HepG2 (cell line): Measurements from ENCODE around the gene ACER3. TPM values are rescaled to one million over a fixed set of nuclear protein-coding genes. Genes with fewer than 3 reads are reported as not detected.

Experiments
- ATAC-seq: fragments of 200-7000 bp; cut with Tn5 transposase; 3 replicates; pipeline ENCODE4 v1.9.1; 2020; ENCODE audit warnings: mild to moderate bottlenecking, moderate library complexity
- BruUV-seq: library from RNA; stranded (reverse); fragments of 400-500 nt; replicated peaks from 2 replicates; lab custom pipeline; 2021; lab: Mats Ljungman, UMichigan
- CTCF ChIA-PET: fragments of 300-600 bp; formaldehyde crosslinking; extraction: SDS; loops from one replicate; lab custom pipeline; 2021; ENCODE audit warnings: low total read pairs, inconsistent platforms, low intra/inter-chr PET ratio; lab: Yijun Ruan, JAX
- POLR2A ChIA-PET: fragments of 350-600 bp; sonication (Branson Sonifier 250); formaldehyde crosslinking; loops from one replicate; lab custom pipeline; 2020; ENCODE audit warnings: antibody characterized with exemption, inconsistent platforms; lab: Yijun Ruan, JAX
- DNase-seq: peaks from one replicate; pipeline ENCODE4 v3.0.0-alpha.2; 2015; ENCODE audit warnings: low spot score
- FAIRE-seq: peaks from 3 replicates; lab custom pipeline; 2011; peaks lifted over from hg19 to GRCh38; lab: Jason Lieb, UNC
- H2AFZ ChIP-seq: one replicate; pipeline ENCODE4 v1.6.1; 2011; ENCODE audit warnings: low read length, inconsistent platforms
- H3K27ac ChIP-seq: fragments of 300-600 bp; 3 replicates; pipeline ENCODE4 v1.8.0; 2011; ENCODE audit warnings: mixed run types, mild to moderate bottlenecking, mixed read lengths, low read length, inconsistent platforms; ENCODE audit not compliant: insufficient read depth; ENCODE audit errors: extremely low read length
- H3K27me3 ChIP-seq, 2 experiments: fragments of 200-600 bp in 1 of 2; 2 replicates in 1 of 2; 3 replicates in 1 of 2; pipeline versions ENCODE4 v1.6.0 to v1.8.0; 2011; ENCODE audit warnings: low read length in 2 of 2, mild to moderate bottlenecking in 2 of 2, moderate library complexity in 2 of 2, inconsistent platforms in 1 of 2; ENCODE audit not compliant: insufficient read depth in 2 of 2, control insufficient read depth in 1 of 2
- H3K36me3 ChIP-seq, 2 experiments: fragments of 200-600 bp in 1 of 2; replicated peaks in 1 of 2; 2 replicates in 1 of 2; 3 replicates in 1 of 2; pipeline versions ENCODE4 v1.5.1 to v1.8.0; 2011; ENCODE audit warnings: low read length in 2 of 2, inconsistent platforms in 1 of 2; ENCODE audit not compliant: insufficient read depth in 2 of 2, control insufficient read depth in 1 of 2
- H3K4me1 ChIP-seq: 2 replicates; pipeline ENCODE4 v1.5.1; 2012; ENCODE audit warnings: low read length, inconsistent platforms; ENCODE audit not compliant: insufficient read depth
- H3K4me2 ChIP-seq: 2 replicates; pipeline ENCODE4 v1.6.0; 2011; ENCODE audit warnings: low read depth, low read length, inconsistent platforms
- H3K4me3 ChIP-seq, 3 experiments: fragments of 200-600 bp in 1 of 3; sonication (generic), shearing (Covaris generic) in 1 of 3; replicated peaks in 1 of 3; 2 replicates each; pipeline ENCODE4 v1.5.1; 2011 to 2016; ENCODE audit warnings: low read length in 3 of 3, inconsistent platforms in 2 of 3, low read depth in 2 of 3, mild to moderate bottlenecking in 2 of 3, control low read depth in 1 of 3, mixed read lengths in 1 of 3; ENCODE audit not compliant: insufficient read depth in 1 of 3
- H3K79me2 ChIP-seq: one replicate; pipeline ENCODE4 v1.6.1; 2011; ENCODE audit warnings: low read length, inconsistent platforms; ENCODE audit not compliant: insufficient read depth
- H3K9ac ChIP-seq: 2 replicates; pipeline ENCODE4 v1.6.0; 2011; ENCODE audit warnings: mild to moderate bottlenecking, low read depth, low read length, inconsistent platforms; ENCODE audit not compliant: insufficient read depth
- H3K9me3 ChIP-seq: 2 replicates; pipeline ENCODE4 v1.5.1; 2012; ENCODE audit warnings: mild to moderate bottlenecking, low read length
- H4K20me1 ChIP-seq: 2 replicates; pipeline ENCODE4 v1.6.0; 2011; ENCODE audit warnings: inconsistent platforms, mild to moderate bottlenecking, low read length, moderate library complexity; ENCODE audit not compliant: insufficient read depth
- FOXO1 ChIP-seq: sonication (generic); formaldehyde crosslinking; IDR thresholded peaks from 2 replicates; pipeline ENCODE4 v1.4.0; 2020; ENCODE audit warnings: missing genetic modification reagents
- HNF4A ChIP-seq: sonication (generic); formaldehyde crosslinking; IDR thresholded peaks from 2 replicates; pipeline ENCODE4 v1.4.0; 2020; ENCODE audit warnings: missing genetic modification reagents
- MEIS1 ChIP-seq: sonication (generic); formaldehyde crosslinking; IDR thresholded peaks from 2 replicates; pipeline ENCODE4 v1.9.0; 2021; ENCODE audit warnings: mild to moderate bottlenecking, missing genetic modification reagents, moderate library complexity, borderline replicate concordance
- NONO ChIP-seq, 2 experiments: fragments of 450-650 bp in 1 of 2; sonication (generic) in 1 of 2; formaldehyde crosslinking in 1 of 2; IDR thresholded peaks in 1 of 2; conservative IDR thresholded peaks in 1 of 2; 2 replicates each; pipeline versions ENCODE4 v1.6.1 to v1.8.0; 2017 to 2022; ENCODE audit warnings: mild to moderate bottlenecking in 1 of 2, missing genetic modification reagents in 1 of 2, moderate library complexity in 1 of 2
- SOX6 ChIP-seq, 2 experiments: fragments of 450-650 bp in 1 of 2; sonication (generic) in 1 of 2; formaldehyde crosslinking in 1 of 2; IDR thresholded peaks; 2 replicates each; pipeline versions ENCODE4 v1.4.0 to v1.6.1; 2017 to 2020; ENCODE audit warnings: antibody characterized with exemption in 1 of 2, mild to moderate bottlenecking in 1 of 2, missing genetic modification reagents in 1 of 2
- SRSF1 ChIP-seq: fragments of 200-400 bp; formaldehyde crosslinking; optimal IDR thresholded peaks from 2 replicates; pipeline ENCODE3; 2017; ENCODE audit warnings: mild to moderate bottlenecking, low read depth, low read length, moderate library complexity
- ZMYM2 ChIP-seq: sonication (generic); formaldehyde crosslinking; IDR thresholded peaks from 2 replicates; pipeline ENCODE4 v1.8.0; 2022; ENCODE audit warnings: mild to moderate bottlenecking, missing genetic modification reagents
- ZNF839 ChIP-seq: sonication (generic); formaldehyde crosslinking; IDR thresholded peaks from 2 replicates; pipeline ENCODE4 v1.4.0; 2020; ENCODE audit warnings: missing genetic modification reagents, mild to moderate bottlenecking, borderline replicate concordance
- WGBS: methylation state at CpG from one replicate; pipeline ENCODE4 v1.1.6; 2017; ENCODE audit warnings: low lambda C conversion rate; 5-methylcytosine and 5-hydroxymethylcytosine counted together
- in situ Hi-C: cut with HindIII; loops from 2 replicates; pipeline ENCODE4 v1.10.0; 2017; ENCODE audit warnings: low pct_unique_long_range_greater_than_20kb; ENCODE audit not compliant: extremely low pct_ligation_motif_present
- intact Hi-C: fragments of 100-400 bp; cut with micrococcal nuclease; formaldehyde crosslinking; loops from one replicate; pipeline ENCODE4 v1.10.0; 2022; ENCODE audit not compliant: unreplicated experiment
- polyA plus RNA-seq, 8 experiments: library from polyadenylated mRNA; depleted of rRNA in 3 of 8; stranded (reverse) in 7 of 8; unstranded in 1 of 8; fragments of >200 nt; fragmentation: Illumina TruSeq in 4 of 8; extraction: Trizol in 4 of 8; gene quantifications; 2 replicates each; pipeline versions ENCODE4 v1.2.1 to v1.2.3, GENCODE V29; 2011 to 2016; ENCODE audit warnings: low read depth in 4 of 8, missing spikeins in 1 of 8, mixed read lengths in 1 of 8; ENCODE audit not compliant: insufficient read depth in 1 of 8
- total RNA-seq, 5 experiments: library from RNA; depleted of rRNA; stranded (reverse); fragments of >200 nt; fragmentation: Illumina TruSeq; extraction: Trizol; gene quantifications; 2 replicates each; pipeline ENCODE4 v1.2.3, GENCODE V29; 2016; ENCODE audit warnings: low read depth in 1 of 5
- TF ChIP-seq, protein P1 (sequence below): sonication (generic); formaldehyde crosslinking; IDR thresholded peaks from 2 replicates; pipeline ENCODE4 v1.5.0; 2020; ENCODE audit warnings: mild to moderate bottlenecking, missing genetic modification reagents, borderline replicate concordance
- TF ChIP-seq, protein P2 (sequence below): IDR thresholded peaks from 2 replicates; pipeline ENCODE4 v1.6.1; 2012; ENCODE audit warnings: low read depth, low read length, improper control_type of control experiment

Gene ACER3
- total and polyA plus RNA-seq, 2 of the 13 experiments (the other 11 are each of a cell fraction or from before 2014, with no cell fraction given): 6.0 to 9.8 TPM

DNA sequence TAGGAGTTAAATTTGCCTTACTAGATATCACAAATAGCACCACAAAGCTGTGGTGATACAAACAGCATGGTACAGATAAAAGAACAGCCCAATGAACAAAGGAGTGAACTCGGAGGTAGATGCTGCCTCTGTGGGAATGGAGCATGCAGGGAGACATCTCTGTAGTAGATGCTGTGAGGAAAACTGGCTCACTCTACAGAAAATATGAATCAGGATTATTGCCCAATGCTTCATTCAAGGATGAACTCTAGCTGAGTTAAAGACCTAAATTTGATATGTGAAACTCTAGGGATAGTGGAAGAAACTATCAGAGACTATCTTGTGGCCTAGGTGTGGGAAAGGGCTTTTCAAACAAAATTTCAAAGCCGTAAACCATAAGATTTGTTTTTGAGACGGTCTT lies 190.8 kb downstream of the ACER3 start (continued):
- TF ChIP-seq HNF4A (CRISPR knock-in tag): no peak
- TF ChIP-seq ZNF839: no peak

DNA sequence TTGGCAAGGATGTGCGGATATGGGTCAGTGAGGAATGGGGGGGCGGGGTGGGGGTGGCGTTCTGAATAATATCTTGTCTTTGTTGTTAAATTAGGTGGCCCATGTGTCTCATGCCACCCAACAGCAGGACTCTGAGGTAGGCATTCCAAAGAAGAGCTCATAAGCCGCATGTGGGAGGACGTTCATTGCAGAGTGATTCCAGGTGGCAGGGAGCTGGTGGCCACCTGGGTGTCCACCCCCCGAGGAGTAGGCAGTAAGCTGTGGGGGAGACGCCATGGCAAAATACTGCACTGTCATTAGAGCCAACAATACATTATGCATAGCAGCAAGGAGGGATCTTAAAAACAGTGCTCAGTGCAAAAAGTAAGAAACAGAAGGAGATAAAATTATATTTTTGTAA lies 191.8 kb downstream of the ACER3 start:
- no peak overlapping the region for H3K4me3 ChIP-seq
- no peaks in the 10 kb centered on the region for H3K36me3 ChIP-seq
- H3K4me2 ChIP-seq: no peak overlapping the region
- FAIRE-seq (no peak), DNase-seq (no peak), ATAC-seq (no peak)
- H3K4me1 ChIP-seq: peaks cover 10% of the 10 kb centered on the region
- H3K79me2 ChIP-seq: no peaks in the 10 kb centered on the region
- no peak overlapping the region for H3K27ac ChIP-seq
- no peak overlapping the region for H2AFZ ChIP-seq
- TF ChIP-seq FOXO1 (no peak), MEIS1 (CRISPR knock-in tag) (no peak), SRSF1 (no peak), NONO (IDR thresholded peaks at IDR 0.05) (no peak), NONO (CRISPR knock-in tag; conservative IDR thresholded peaks at IDR 0.05) (no peak), SOX6 (IDR thresholded peaks at IDR 0.05) (no peak), SOX6 (CRISPR knock-in tag; IDR thresholded peaks at IDR 0.05) (no peak), ZMYM2 (no peak)
- TF ChIP-seq, protein P1, sequence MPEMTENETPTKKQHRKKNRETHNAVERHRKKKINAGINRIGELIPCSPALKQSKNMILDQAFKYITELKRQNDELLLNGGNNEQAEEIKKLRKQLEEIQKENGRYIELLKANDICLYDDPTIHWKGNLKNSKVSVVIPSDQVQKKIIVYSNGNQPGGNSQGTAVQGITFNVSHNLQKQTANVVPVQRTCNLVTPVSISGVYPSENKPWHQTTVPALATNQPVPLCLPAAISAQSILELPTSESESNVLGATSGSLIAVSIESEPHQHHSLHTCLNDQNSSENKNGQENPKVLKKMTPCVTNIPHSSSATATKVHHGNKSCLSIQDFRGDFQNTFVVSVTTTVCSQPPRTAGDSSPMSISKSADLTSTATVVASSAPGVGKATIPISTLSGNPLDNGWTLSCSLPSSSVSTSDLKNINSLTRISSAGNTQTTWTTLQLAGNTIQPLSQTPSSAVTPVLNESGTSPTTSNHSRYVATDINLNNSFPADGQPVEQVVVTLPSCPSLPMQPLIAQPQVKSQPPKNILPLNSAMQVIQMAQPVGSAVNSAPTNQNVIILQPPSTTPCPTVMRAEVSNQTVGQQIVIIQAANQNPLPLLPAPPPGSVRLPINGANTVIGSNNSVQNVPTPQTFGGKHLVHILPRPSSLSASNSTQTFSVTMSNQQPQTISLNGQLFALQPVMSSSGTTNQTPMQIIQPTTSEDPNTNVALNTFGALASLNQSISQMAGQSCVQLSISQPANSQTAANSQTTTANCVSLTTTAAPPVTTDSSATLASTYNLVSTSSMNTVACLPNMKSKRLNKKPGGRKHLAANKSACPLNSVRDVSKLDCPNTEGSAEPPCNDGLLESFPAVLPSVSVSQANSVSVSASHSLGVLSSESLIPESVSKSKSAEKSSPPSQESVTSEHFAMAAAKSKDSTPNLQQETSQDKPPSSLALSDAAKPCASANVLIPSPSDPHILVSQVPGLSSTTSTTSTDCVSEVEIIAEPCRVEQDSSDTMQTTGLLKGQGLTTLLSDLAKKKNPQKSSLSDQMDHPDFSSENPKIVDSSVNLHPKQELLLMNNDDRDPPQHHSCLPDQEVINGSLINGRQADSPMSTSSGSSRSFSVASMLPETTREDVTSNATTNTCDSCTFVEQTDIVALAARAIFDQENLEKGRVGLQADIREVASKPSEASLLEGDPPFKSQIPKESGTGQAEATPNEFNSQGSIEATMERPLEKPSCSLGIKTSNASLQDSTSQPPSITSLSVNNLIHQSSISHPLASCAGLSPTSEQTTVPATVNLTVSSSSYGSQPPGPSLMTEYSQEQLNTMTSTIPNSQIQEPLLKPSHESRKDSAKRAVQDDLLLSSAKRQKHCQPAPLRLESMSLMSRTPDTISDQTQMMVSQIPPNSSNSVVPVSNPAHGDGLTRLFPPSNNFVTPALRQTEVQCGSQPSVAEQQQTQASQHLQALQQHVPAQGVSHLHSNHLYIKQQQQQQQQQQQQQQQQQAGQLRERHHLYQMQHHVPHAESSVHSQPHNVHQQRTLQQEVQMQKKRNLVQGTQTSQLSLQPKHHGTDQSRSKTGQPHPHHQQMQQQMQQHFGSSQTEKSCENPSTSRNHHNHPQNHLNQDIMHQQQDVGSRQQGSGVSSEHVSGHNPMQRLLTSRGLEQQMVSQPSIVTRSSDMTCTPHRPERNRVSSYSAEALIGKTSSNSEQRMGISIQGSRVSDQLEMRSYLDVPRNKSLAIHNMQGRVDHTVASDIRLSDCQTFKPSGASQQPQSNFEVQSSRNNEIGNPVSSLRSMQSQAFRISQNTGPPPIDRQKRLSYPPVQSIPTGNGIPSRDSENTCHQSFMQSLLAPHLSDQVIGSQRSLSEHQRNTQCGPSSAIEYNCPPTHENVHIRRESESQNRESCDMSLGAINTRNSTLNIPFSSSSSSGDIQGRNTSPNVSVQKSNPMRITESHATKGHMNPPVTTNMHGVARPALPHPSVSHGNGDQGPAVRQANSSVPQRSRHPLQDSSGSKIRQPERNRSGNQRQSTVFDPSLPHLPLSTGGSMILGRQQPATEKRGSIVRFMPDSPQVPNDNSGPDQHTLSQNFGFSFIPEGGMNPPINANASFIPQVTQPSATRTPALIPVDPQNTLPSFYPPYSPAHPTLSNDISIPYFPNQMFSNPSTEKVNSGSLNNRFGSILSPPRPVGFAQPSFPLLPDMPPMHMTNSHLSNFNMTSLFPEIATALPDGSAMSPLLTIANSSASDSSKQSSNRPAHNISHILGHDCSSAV (CRISPR knock-in tag): no peak
- TF ChIP-seq, protein P2, sequence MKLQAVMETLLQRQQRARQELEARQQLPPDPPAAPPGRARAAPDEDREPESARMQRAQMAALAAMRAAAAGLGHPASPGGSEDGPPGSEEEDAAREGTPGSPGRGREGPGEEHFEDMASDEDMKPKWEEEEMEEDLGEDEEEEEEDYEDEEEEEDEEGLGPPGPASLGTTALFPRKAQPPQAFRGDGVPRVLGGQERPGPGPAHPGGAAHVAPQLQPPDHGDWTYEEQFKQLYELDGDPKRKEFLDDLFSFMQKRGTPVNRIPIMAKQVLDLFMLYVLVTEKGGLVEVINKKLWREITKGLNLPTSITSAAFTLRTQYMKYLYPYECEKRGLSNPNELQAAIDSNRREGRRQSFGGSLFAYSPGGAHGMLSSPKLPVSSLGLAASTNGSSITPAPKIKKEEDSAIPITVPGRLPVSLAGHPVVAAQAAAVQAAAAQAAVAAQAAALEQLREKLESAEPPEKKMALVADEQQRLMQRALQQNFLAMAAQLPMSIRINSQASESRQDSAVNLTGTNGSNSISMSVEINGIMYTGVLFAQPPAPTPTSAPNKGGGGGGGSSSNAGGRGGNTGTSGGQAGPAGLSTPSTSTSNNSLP: no peak
- POLR2A ChIA-PET: no interaction called here
- H4K20me1 ChIP-seq: no peaks in the 10 kb centered on the region
- 47% methylated on average over 7 of the region's 7 CpGs for WGBS
- H3K9ac ChIP-seq: no peak overlapping the region
- CTCF ChIA-PET: no interaction called here
- H3K27me3 ChIP-seq: peaks cover 1 to 13% of the 10 kb centered on the region in 2 experiments; a peak in 2 of 5 replicates
- intact Hi-C loops (no loop called here), in situ Hi-C loops (no loop called here)
- BruUV-seq: no TSS peak
- peaks cover 19% of the 10 kb centered on the region for H3K9me3 ChIP-seq
